Left ventricle myocardium inferior (tissue), 1 donor: Measurements from ENCODE around the gene CDH24. TPM values are rescaled to one million over a fixed set of nuclear protein-coding genes. Genes with fewer than 3 reads are reported as not detected.

Experiments
- DNase-seq: peaks from one replicate; pipeline ENCODE4 v3.0.0-alpha.2; 2020
- H3K27ac ChIP-seq: fragments of 200-600 bp; replicated peaks from 2 replicates; pipeline ENCODE4 v1.8.0; 2021
- H3K27me3 ChIP-seq: fragments of 200-600 bp; 2 replicates; pipeline ENCODE4 v1.8.0; 2021; ENCODE audit warnings: low read depth
- H3K36me3 ChIP-seq: fragments of 200-600 bp; 2 replicates; pipeline ENCODE4 v1.8.0; 2021
- H3K4me1 ChIP-seq: fragments of 200-600 bp; 2 replicates; pipeline ENCODE4 v1.8.0; 2021
- H3K4me3 ChIP-seq: fragments of 200-600 bp; 2 replicates; pipeline ENCODE4 v1.8.0; 2021; ENCODE audit warnings: mild to moderate bottlenecking, moderate library complexity
- H3K9me3 ChIP-seq: fragments of 200-600 bp; replicated peaks from 2 replicates; pipeline ENCODE4 v1.8.0; 2021
- intact Hi-C: fragments of 100-400 bp; cut with micrococcal nuclease; formaldehyde crosslinking; loops from one replicate; pipeline ENCODE4 v1.11.0; 2022
- total RNA-seq: library from RNA; stranded (reverse); fragmentation: NEBNext Ultra II Directional; extraction: Animal tissue kit (Norgen Biotek cat#: 25700); gene quantifications from one replicate; pipeline ENCODE4 v1.2.1, GENCODE V29; 2021
- TF ChIP-seq, protein P1 (sequence below): fragments of 200-600 bp; IDR thresholded peaks from 2 replicates; pipeline ENCODE4 v1.8.0; 2021; ENCODE audit warnings: antibody characterized with exemption, mild to moderate bottlenecking, borderline replicate concordance
- donor health status: DM: no; HTN: yes; CAD: no; lungs with severe emphysema.

The CDH24 gene
- total RNA-seq, 1 donor from 2014 or later: 2.1 TPM

DNA sequence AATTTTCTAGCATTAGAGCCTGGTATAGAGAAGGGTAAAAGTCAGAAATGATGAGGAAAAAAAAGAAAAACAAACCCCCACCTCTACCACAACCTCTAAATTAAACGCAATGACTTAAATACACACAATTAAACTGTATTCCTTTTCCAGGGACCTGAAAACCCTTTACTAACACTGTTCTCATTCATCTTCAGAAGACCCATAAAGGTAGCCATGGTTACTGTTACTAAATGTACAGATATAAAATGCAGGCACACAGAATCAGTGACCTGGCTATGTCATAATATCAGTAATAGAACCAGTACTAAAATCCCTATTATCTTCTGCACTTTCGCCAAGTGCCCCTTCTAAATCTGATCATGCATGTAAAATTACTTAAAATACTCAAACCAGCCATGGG, 36.2 kb upstream of the CDH24 start:
- H3K4me3 ChIP-seq: peak overlapping the region; percentile 90
- H3K36me3 ChIP-seq: peaks cover 59% of the 10 kb centered on the region
- no peaks in the 10 kb centered on the region for H3K9me3 ChIP-seq
- no peak overlapping the region for H3K27ac ChIP-seq
- intact Hi-C loops: no loop called here
- TF ChIP-seq, protein P1, sequence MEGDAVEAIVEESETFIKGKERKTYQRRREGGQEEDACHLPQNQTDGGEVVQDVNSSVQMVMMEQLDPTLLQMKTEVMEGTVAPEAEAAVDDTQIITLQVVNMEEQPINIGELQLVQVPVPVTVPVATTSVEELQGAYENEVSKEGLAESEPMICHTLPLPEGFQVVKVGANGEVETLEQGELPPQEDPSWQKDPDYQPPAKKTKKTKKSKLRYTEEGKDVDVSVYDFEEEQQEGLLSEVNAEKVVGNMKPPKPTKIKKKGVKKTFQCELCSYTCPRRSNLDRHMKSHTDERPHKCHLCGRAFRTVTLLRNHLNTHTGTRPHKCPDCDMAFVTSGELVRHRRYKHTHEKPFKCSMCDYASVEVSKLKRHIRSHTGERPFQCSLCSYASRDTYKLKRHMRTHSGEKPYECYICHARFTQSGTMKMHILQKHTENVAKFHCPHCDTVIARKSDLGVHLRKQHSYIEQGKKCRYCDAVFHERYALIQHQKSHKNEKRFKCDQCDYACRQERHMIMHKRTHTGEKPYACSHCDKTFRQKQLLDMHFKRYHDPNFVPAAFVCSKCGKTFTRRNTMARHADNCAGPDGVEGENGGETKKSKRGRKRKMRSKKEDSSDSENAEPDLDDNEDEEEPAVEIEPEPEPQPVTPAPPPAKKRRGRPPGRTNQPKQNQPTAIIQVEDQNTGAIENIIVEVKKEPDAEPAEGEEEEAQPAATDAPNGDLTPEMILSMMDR: no peak
- H3K27me3 ChIP-seq: no peaks in the 10 kb centered on the region
- peaks cover 73% of the 10 kb centered on the region for H3K4me1 ChIP-seq
- DNase-seq: no peak

DNA sequence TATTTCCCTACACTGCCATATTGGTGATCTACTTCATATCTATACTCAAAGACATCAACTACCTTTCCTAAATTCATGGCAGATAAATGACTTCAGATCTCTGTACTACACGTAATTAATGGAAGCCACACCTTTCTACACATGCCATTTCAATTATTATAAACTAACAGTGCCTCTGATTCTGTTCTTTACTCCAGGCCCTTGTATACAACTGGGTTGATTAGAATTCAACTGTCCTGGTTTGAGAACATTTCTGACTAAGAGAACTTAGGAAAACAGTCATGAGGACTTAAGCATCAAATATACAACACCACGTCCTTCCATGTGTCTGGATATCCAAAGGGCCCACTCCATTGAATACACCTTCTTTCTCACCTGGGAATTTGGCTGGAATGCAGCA, 35.8 kb upstream of the CDH24 start:
- intact Hi-C loops: no loop called here
- H3K27me3 ChIP-seq: no peaks in the 10 kb centered on the region
- no peak overlapping the region for H3K27ac ChIP-seq
- TF ChIP-seq, protein P1: no peak
- H3K36me3 ChIP-seq: peaks cover 59% of the 10 kb centered on the region
- no peak for DNase-seq
- no peaks in the 10 kb centered on the region for H3K9me3 ChIP-seq
- H3K4me3 ChIP-seq: peak overlapping the region; percentile 90
- peaks cover 73% of the 10 kb centered on the region for H3K4me1 ChIP-seq

DNA sequence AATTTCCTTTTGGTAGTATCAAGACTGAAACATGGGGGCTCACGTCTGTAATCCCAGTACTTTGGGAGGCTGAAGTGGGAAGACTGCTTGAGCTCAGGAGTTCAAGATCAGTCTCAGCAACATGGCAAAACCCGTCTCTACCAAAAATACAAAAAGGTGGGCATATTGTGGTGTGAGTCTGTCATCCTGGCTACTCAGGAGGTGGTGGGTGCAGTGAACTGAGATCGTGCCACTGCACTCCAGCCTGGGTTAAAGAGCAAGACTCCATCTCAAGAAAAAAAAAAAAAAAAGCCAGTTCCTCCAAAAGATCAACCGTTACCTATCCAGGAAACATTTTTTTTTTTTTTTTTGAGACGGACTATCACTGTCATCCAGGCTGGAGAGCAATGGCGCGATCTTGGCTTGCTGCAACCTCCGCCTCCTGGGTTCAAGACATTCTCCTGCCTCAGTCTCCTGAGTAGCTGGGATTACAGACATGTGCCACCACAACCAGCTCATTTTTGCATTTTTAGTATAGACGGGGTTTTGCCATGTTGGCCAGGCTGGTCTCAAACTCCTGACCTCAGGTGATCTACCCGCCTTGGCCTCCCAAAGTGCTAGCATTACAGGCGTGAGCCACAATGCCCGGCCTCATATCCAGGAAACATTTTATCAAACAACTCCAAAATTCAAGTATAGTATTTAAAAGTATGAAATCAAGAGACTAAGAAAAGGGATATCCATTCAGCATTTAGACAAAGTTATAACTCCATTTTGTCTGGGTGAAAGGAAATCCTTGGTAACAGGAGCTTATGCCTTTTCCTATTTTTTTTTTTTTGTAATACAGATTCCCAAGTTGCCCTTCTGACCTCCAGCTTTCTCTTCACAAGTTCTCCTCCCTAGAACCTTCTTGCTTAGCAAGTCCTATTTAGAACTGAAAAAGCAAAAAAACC, 34.2 kb upstream of the CDH24 start:
- TF ChIP-seq, protein P1: no peak
- Histone ChIP-seq H3K4me3 (no peak overlapping the region), H3K4me1 (peaks cover 73% of the 10 kb centered on the region), H3K9me3 (no peaks in the 10 kb centered on the region), H3K36me3 (peaks cover 68% of the 10 kb centered on the region), H3K27me3 (no peaks in the 10 kb centered on the region), H3K27ac (no peak overlapping the region)
- no peak for DNase-seq
- intact Hi-C loops: no loop called here

DNA sequence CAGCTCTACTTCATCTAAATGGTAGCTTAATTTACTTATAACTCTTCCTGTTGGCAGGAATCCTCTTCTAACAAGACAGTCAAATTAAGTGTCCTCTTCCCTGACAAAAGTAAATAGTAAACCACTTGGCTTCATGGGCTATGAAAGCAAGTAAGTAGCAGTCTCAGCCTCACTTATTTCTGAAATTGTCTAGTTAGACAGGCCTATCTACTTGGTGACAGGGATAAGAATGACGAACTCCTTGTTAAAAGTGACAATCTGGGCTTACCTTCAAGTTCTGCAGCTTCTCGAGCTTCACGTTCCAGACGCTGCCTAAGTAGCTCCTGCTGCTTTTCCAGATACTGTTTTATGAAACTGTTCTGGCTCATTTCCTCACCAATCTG, 32.9 kb upstream of the CDH24 start:
- no peak for DNase-seq
- H3K4me1 ChIP-seq: peaks cover 69% of the 10 kb centered on the region
- TF ChIP-seq, protein P1: no peak

DNA sequence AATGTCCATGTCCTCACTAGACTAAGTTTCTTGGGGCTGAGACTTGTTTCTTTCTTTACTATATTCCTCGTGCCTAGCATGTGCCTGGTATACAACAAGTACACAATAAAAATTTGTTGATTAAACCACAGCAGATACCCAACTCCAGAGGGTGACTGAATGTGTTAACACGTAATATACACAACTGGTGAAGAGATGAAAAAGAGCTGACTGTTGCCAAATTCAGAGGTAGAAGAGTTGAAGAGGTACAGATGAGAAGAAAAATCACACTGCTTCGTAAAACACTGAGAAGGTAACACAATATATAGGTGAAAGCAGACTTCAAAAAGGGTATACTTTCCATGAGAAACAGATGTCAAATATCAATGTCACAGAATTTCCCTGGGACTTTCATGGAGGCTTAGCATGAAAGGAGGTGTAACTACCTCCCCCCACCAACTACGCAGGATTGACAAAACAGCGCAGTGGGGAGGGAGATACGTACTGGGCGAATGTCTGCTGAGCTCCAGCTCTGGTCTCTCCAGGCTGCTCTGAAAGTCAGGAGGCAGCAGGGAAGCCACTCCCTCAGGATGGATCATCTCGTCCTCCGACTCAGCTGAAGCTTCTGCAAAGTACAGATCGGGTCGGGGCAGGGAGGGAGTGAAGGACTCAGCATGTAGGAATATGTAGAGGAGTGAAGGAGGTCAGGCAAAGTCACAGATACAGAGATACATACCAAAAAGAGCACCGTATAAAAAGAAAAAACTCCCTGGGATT, 32.4 kb upstream of the CDH24 start:
- Histone ChIP-seq H3K4me1 (peaks cover 67% of the 10 kb centered on the region), H3K36me3 (peaks cover 87% of the 10 kb centered on the region), H3K27me3 (no peaks in the 10 kb centered on the region), H3K4me3 (no peak overlapping the region), H3K27ac (no peak overlapping the region), H3K9me3 (no peaks in the 10 kb centered on the region)
- TF ChIP-seq, protein P1: no peak
- DNase-seq: no peak
- intact Hi-C loops: no loop called here

More for the DNA sequence above, 32.9 kb upstream of the CDH24 start:
- Histone ChIP-seq H3K9me3 (no peaks in the 10 kb centered on the region), H3K36me3 (peaks cover 81% of the 10 kb centered on the region), H3K27ac (no peak overlapping the region), H3K4me3 (no peak overlapping the region), H3K27me3 (no peaks in the 10 kb centered on the region)
- intact Hi-C loops: no loop called here
